PC-9 (cell line): ENCODE data around the gene RNU5B-1.

Experiments used
- EZH2 ChIP-seq: fragments of 200-600 bp; sonication (generic); IDR thresholded peaks from 2 replicates; pipeline ENCODE4 v1.8.0; 2017; ENCODE audit warnings: antibody characterized with exemption, low read depth
- TF ChIP-seq, protein P1 (sequence below): fragments of 200-600 bp; sonication (generic); conservative IDR thresholded peaks from 2 replicates; pipeline ENCODE4 v1.6.1; 2017; ENCODE audit warnings: mixed run types, antibody characterized with exemption, mild to moderate bottlenecking, moderate library complexity

- TF ChIP-seq, protein P1, sequence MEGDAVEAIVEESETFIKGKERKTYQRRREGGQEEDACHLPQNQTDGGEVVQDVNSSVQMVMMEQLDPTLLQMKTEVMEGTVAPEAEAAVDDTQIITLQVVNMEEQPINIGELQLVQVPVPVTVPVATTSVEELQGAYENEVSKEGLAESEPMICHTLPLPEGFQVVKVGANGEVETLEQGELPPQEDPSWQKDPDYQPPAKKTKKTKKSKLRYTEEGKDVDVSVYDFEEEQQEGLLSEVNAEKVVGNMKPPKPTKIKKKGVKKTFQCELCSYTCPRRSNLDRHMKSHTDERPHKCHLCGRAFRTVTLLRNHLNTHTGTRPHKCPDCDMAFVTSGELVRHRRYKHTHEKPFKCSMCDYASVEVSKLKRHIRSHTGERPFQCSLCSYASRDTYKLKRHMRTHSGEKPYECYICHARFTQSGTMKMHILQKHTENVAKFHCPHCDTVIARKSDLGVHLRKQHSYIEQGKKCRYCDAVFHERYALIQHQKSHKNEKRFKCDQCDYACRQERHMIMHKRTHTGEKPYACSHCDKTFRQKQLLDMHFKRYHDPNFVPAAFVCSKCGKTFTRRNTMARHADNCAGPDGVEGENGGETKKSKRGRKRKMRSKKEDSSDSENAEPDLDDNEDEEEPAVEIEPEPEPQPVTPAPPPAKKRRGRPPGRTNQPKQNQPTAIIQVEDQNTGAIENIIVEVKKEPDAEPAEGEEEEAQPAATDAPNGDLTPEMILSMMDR, result no peak
- TF ChIP-seq EZH2, result no peak
These were observed 28.8 kb downstream of the RNU5B-1 start for GRCh38 chr15:65333148-65333820.
